A673 (cell line): ENCODE results near the gene QSOX2. TPM values are rescaled to one million over a fixed set of nuclear protein-coding genes. Genes with fewer than 3 reads are reported as not detected.

Experiments used
- BruUV-seq: library from RNA; stranded (reverse); fragments of 400-500 nt; replicated peaks from 2 replicates; lab custom pipeline; 2021; lab: Mats Ljungman, UMichigan
- CTCF ChIA-PET: fragments of 300-600 bp; sonication (Branson Sonifier 250); formaldehyde crosslinking; loops from one replicate; lab custom pipeline; 2022; ENCODE audit warnings: antibody characterized with exemption; lab: Charles Lee
- POLR2A ChIA-PET: fragments of 300-600 bp; sonication (Branson Sonifier 250); formaldehyde crosslinking; loops from one replicate; lab custom pipeline; 2022; ENCODE audit warnings: antibody characterized with exemption; ENCODE audit not compliant: low non-redundant PET; lab: Charles Lee
- DNase-seq: peaks from one replicate; pipeline ENCODE4 v3.0.0-alpha.2; 2015; ENCODE audit warnings: low spot score
- H3K27ac ChIP-seq: fragments of 200-600 bp; sonication (generic); 2 replicates; pipeline ENCODE4 v1.5.1; 2016; ENCODE audit warnings: mixed run types, low read depth, mild to moderate bottlenecking, mixed read lengths, antibody characterized with exemption, low read length; ENCODE audit not compliant: poor library complexity, severe bottlenecking
- H3K27me3 ChIP-seq: fragments of 200-600 bp; sonication (generic); replicated peaks from 2 replicates; pipeline ENCODE4 v1.6.1; 2017; ENCODE audit warnings: mixed run types, low read depth, mild to moderate bottlenecking, mixed read lengths, antibody characterized with exemption, low read length; ENCODE audit not compliant: insufficient read depth, poor library complexity
- H3K36me3 ChIP-seq: fragments of 200-600 bp; sonication (generic); 2 replicates; pipeline ENCODE4 v1.6.1; 2016; ENCODE audit warnings: mixed run types, mild to moderate bottlenecking, mixed read lengths, antibody characterized with exemption, low read length; ENCODE audit not compliant: insufficient read depth, poor library complexity, severe bottlenecking
- H3K4me1 ChIP-seq: fragments of 200-600 bp; sonication (generic); 2 replicates; pipeline ENCODE4 v1.6.1; 2017; ENCODE audit warnings: mixed run types, mild to moderate bottlenecking, mixed read lengths, antibody characterized with exemption, low read length; ENCODE audit not compliant: insufficient read depth, poor library complexity, severe bottlenecking
- H3K4me3 ChIP-seq: fragments of 200-600 bp; sonication (generic); 2 replicates; pipeline ENCODE4 v1.5.1; 2016; ENCODE audit warnings: low read depth, mixed run types, mild to moderate bottlenecking, mixed read lengths, low read length; ENCODE audit not compliant: poor library complexity, severe bottlenecking
- H3K9me3 ChIP-seq: fragments of 200-600 bp; sonication (generic); 2 replicates; pipeline ENCODE4 v1.6.1; 2016; ENCODE audit warnings: mixed run types, low read depth, mild to moderate bottlenecking, mixed read lengths, antibody characterized with exemption, low read length; ENCODE audit not compliant: poor library complexity, severe bottlenecking
- EZH2 ChIP-seq: fragments of 200-600 bp; sonication (generic); IDR thresholded peaks from 2 replicates; pipeline ENCODE4 v1.6.1; 2017; ENCODE audit warnings: borderline replicate concordance, low read depth, mild to moderate bottlenecking, mixed read lengths, antibody characterized with exemption, low read length; ENCODE audit not compliant: poor library complexity, severe bottlenecking
- intact Hi-C: fragments of 100-400 bp; cut with micrococcal nuclease; formaldehyde crosslinking; loops from one replicate; pipeline ENCODE4 v1.10.0; 2022; ENCODE audit not compliant: unreplicated experiment
- total RNA-seq: library from RNA; stranded (reverse); gene quantifications from 2 replicates; pipeline ENCODE4 v1.2.3, GENCODE V29; 2021
- TF ChIP-seq, protein P1 (sequence below): fragments of 300-800, 200-600 bp; sonication (generic); conservative IDR thresholded peaks from 2 replicates; pipeline ENCODE4 v1.5.1; 2017; ENCODE audit warnings: low read depth, mild to moderate bottlenecking, antibody characterized with exemption, low read length, moderate library complexity, mixed read lengths

The QSOX2 gene
- total RNA-seq, 1 experiment from 2014 or later, result 43.7 TPM

DNA sequence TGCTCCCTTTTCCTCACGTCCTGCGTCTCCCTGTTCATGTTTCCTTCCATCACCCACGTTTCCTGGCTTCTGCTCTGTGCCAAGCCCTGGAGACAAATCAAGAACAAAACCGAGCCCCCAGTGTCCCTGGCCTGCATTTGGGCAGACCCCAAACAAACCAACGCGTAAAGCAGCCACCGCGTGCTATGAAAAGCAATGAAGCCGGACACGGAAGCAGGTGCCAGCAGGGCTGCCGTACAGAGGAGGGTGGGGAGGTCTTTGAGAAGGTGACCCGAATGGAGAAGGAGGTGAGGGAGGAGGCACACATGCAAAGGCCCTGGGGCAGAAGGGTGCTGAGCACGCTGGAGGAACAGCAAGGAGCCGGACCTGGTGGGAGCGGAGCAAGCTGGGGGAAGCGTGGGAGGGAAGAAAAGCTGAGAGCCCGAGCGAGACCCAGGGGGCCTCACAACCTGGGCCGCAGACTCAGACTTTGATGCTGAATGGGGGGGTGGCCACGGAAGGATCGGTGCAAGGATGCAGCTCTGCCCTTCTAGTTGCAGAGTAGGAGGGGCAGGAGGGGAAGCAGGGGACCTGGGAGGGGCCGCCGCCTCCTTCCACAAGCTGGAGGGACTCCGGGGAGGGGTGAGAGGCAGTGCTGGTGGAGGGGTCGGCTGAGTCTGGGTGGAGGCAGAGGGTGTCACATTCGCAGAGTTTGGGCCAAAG, 1.4 kb upstream of the QSOX2 start:
- ChIA-PET POLR2A (no interaction called here), CTCF (no interaction called here)
- Histone ChIP-seq H3K4me1 (peaks cover 12% of the 10 kb centered on the region), H3K27me3 (no peaks in the 10 kb centered on the region), H3K27ac (no peak overlapping the region), H3K4me3 (no peak overlapping the region), H3K36me3 (no peaks in the 10 kb centered on the region), H3K9me3 (no peaks in the 10 kb centered on the region)
- DNase-seq, result no peak
- intact Hi-C loops, result no loop called here
- TF ChIP-seq EZH2, result no peak
- TF ChIP-seq, protein P1, sequence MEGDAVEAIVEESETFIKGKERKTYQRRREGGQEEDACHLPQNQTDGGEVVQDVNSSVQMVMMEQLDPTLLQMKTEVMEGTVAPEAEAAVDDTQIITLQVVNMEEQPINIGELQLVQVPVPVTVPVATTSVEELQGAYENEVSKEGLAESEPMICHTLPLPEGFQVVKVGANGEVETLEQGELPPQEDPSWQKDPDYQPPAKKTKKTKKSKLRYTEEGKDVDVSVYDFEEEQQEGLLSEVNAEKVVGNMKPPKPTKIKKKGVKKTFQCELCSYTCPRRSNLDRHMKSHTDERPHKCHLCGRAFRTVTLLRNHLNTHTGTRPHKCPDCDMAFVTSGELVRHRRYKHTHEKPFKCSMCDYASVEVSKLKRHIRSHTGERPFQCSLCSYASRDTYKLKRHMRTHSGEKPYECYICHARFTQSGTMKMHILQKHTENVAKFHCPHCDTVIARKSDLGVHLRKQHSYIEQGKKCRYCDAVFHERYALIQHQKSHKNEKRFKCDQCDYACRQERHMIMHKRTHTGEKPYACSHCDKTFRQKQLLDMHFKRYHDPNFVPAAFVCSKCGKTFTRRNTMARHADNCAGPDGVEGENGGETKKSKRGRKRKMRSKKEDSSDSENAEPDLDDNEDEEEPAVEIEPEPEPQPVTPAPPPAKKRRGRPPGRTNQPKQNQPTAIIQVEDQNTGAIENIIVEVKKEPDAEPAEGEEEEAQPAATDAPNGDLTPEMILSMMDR, result no peak
- no TSS peak for BruUV-seq

DNA sequence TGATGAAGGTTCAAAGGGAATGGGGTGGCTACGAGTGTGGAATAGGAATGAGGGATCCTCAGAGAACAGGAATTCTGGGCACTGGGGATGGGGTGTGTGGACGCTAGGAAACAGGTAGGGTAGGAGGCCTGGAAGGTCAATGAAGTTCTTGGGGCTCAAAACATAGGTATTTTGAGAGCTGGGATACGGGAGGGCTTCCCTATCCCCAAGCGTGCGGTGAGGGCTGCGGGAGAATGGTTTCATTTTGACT, 718 bp downstream of the QSOX2 start:
- CTCF ChIA-PET, result no interaction called here
- POLR2A ChIA-PET, result no interaction called here

DNA sequence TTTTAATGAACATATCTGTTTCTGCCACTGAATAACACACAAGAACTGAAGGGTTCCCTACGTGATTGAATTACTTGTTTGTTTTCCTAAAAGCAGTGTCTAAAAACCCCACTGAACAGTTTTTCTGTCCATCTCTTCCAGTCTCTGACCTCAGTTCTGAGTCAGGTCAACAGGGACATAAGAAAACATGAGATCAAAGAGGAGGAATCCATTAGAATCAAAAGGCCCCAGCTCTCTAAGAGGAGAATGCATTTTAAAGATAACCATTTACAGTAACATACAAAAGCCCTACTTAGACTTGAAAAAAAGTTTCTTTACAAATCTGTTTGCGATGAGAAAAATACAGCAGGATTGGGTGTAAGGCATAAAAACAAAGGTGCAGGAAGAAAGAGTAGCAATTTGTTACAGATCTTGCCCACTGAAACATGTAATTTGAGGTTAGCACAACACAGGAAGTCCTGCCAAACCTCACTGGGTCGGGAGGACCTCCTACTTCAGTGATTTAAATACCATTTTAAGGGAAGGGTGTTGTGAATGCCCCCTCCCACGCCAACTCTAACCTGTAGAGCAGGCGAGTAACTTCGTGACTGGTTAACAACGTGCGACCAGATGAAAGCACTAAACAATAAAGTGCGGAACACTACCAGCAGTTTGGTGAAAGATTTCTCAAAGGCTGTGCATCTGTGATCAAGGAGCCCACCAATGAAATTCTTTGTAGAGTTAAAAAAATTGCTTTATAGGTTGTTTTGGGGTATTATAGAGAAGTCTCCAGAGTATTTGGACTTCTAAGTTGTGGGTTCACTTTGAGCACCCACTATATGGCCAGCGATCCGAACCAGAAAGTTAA, 1.3 kb downstream of the QSOX2 start:
- H3K4me3 ChIP-seq, result peak overlapping the region; percentile 87
- no peaks in the 10 kb centered on the region for H3K9me3 ChIP-seq
- ChIA-PET POLR2A (no interaction called here), CTCF (no interaction called here)
- peak overlapping the region; percentile 79 for H3K27ac ChIP-seq
- no peak for DNase-seq
- peaks cover 12% of the 10 kb centered on the region for H3K4me1 ChIP-seq
- intact Hi-C loops, result no loop called here
- TF ChIP-seq, protein P1, result no peak
- no peak for TF ChIP-seq EZH2
- H3K36me3 ChIP-seq, result no peaks in the 10 kb centered on the region
- H3K27me3 ChIP-seq, result no peaks in the 10 kb centered on the region
- BruUV-seq, result TSS peak; percentile 58

More for the DNA sequence above, 718 bp downstream of the QSOX2 start:
- H3K27me3 ChIP-seq, result no peaks in the 10 kb centered on the region
- peak overlapping the region; percentile 79 for H3K27ac ChIP-seq
- intact Hi-C loops, result no loop called here
- no peak for DNase-seq
- H3K4me3 ChIP-seq, result peak overlapping the region; percentile 87
- no peak for TF ChIP-seq EZH2
- TF ChIP-seq, protein P1, result no peak
- no peaks in the 10 kb centered on the region for H3K9me3 ChIP-seq
- BruUV-seq, result no TSS peak
- H3K4me1 ChIP-seq, result peaks cover 12% of the 10 kb centered on the region
- H3K36me3 ChIP-seq, result no peaks in the 10 kb centered on the region
